ENCODE data around the gene ZNF516. TPM values are rescaled to one million over a fixed set of nuclear protein-coding genes. Genes with fewer than 3 reads are reported as not detected.

Gene ZNF516
- polyA plus RNA-seq, 3 donors = 5.0 to 41.9 (median 8.6) TPM

- H3K9me3 Mint-ChIP-seq = peaks cover 0 to 13% (median 6%) of the 10 kb centered on the region in 7 donors
- WGBS (ENCODE audit: insufficient coverage) = 70% methylated on average over 21 of the region's 24 CpGs
- peaks cover 10 to 15% of the 10 kb centered on the region in 2 donors for H3K36me3 ChIP-seq (replicated peaks in 1 of 2; ENCODE audit: control insufficient read depth in 1 of 2, insufficient read depth in 2 of 2, low read length in 2 of 2)
- H3K27ac Mint-ChIP-seq = no peak overlapping the region
- H3K4me2 ChIP-seq (replicated peaks; ENCODE audit: extremely low read depth, low read length, poor library complexity, severe bottlenecking) = no peak overlapping the region
- H3K27me3 ChIP-seq (ENCODE audit: control insufficient read depth in 2 of 2, insufficient read depth in 2 of 2, low read length in 2 of 2) = no peaks in the 10 kb centered on the region
- no peak overlapping the region for H2AFZ ChIP-seq (ENCODE audit: insufficient read depth, low read depth, low read length, poor library complexity, severe bottlenecking)
- peaks cover 17% of the 10 kb centered on the region in 2 donors for H3K36me3 Mint-ChIP-seq
- H3K9me3 ChIP-seq (replicated peaks in 1 of 2; ENCODE audit: control insufficient read depth in 1 of 2, insufficient read depth in 1 of 2, low read length in 2 of 2) = peaks cover 0 to 5% of the 10 kb centered on the region in 2 donors
- no peaks in the 10 kb centered on the region for H3K79me2 ChIP-seq (ENCODE audit: insufficient read depth, low read length)
- DNase-seq = no peak
- H3K27ac ChIP-seq (ENCODE audit: low read depth in 1 of 2, low read length in 2 of 2) = no peak overlapping the region
- no peak overlapping the region for H3K9ac ChIP-seq (ENCODE audit: insufficient read depth, low read length, poor library complexity, severe bottlenecking)
- H4K20me1 ChIP-seq (ENCODE audit: insufficient read depth, low read length) = peaks cover 45% of the 10 kb centered on the region
- no peaks in the 10 kb centered on the region for H3K4me1 ChIP-seq (ENCODE audit: control insufficient read depth in 1 of 2, insufficient read depth in 2 of 2, low read length in 2 of 2)
- peaks cover 6% of the 10 kb centered on the region for H3K4me1 Mint-ChIP-seq
- intact Hi-C loops (cut with micrococcal nuclease) = no loop called here
- peaks cover 0 to 3% (median 2%) of the 10 kb centered on the region in 3 donors for H3K27me3 Mint-ChIP-seq (ENCODE audit: low read depth in 3 of 3)
- no peak overlapping the region for H3K4me3 ChIP-seq (replicated peaks in 1 of 3; ENCODE audit: low read depth in 2 of 3, low read length in 3 of 3)
- TF ChIP-seq CTCF (IDR thresholded peaks at IDR 0.05) = no peak
- H3K4me3 Mint-ChIP-seq = no peak overlapping the region
Measured at GRCh38 chr18:76351961-76352581, 143.0 kb downstream of the ZNF516 start.

GRCh38 chr18:76350134-76351025 lies 144.7 kb downstream of the ZNF516 start:
- H3K9me3 ChIP-seq (replicated peaks in 1 of 2; ENCODE audit: control insufficient read depth in 1 of 2, insufficient read depth in 1 of 2, low read length in 2 of 2) = peaks cover 0 to 5% of the 10 kb centered on the region in 2 donors
- no peak overlapping the region for H2AFZ ChIP-seq (ENCODE audit: insufficient read depth, low read depth, low read length, poor library complexity, severe bottlenecking)
- peaks cover 32% of the 10 kb centered on the region for H4K20me1 ChIP-seq (ENCODE audit: insufficient read depth, low read length)
- Mint-ChIP-seq H3K4me1 (peaks cover 6% of the 10 kb centered on the region), H3K4me3 (no peak overlapping the region), H3K27me3 (ENCODE audit: low read depth in 3 of 3) (peaks cover 0 to 3% (median 2%) of the 10 kb centered on the region in 3 donors), H3K36me3 (peaks cover under 1 to 3% of the 10 kb centered on the region in 2 donors), H3K9me3 (peaks cover 0 to 13% (median 6%) of the 10 kb centered on the region in 7 donors), H3K27ac (no peak overlapping the region)
- H3K79me2 ChIP-seq (ENCODE audit: insufficient read depth, low read length) = no peaks in the 10 kb centered on the region
- no peak for TF ChIP-seq CTCF (IDR thresholded peaks at IDR 0.05)
- H3K4me1 ChIP-seq (ENCODE audit: control insufficient read depth in 1 of 2, insufficient read depth in 2 of 2, low read length in 2 of 2) = no peaks in the 10 kb centered on the region
- H3K4me3 ChIP-seq (replicated peaks in 1 of 3; ENCODE audit: low read depth in 2 of 3, low read length in 3 of 3) = no peak overlapping the region
- H3K36me3 ChIP-seq (replicated peaks in 1 of 2; ENCODE audit: control insufficient read depth in 1 of 2, insufficient read depth in 2 of 2, low read length in 2 of 2) = no peaks in the 10 kb centered on the region
- H3K4me2 ChIP-seq (replicated peaks; ENCODE audit: extremely low read depth, low read length, poor library complexity, severe bottlenecking) = no peak overlapping the region
- H3K27me3 ChIP-seq (ENCODE audit: control insufficient read depth in 2 of 2, insufficient read depth in 2 of 2, low read length in 2 of 2) = no peaks in the 10 kb centered on the region
- 90% methylated on average over 52 of the region's 54 CpGs for WGBS (ENCODE audit: insufficient coverage)
- H3K9ac ChIP-seq (ENCODE audit: insufficient read depth, low read length, poor library complexity, severe bottlenecking) = no peak overlapping the region
- intact Hi-C loops (cut with micrococcal nuclease) = no loop called here
- DNase-seq = no peak
- H3K27ac ChIP-seq (ENCODE audit: low read depth in 1 of 2, low read length in 2 of 2) = no peak overlapping the region
